OCI-LY3 (cell line): Measurements from ENCODE around the gene SNX24.

ENCODE experiments used
- EZH2phosphoT487 ChIP-seq: fragments of 200-600 bp; shearing (Covaris generic); IDR thresholded peaks from 2 replicates; pipeline ENCODE4 v1.6.1; 2018; ENCODE audit warnings: antibody characterized with exemption, mixed run types, low read depth
- TF ChIP-seq, protein P1 (sequence below): fragments of 200-600, 300-600 bp; sonication (generic); IDR thresholded peaks from 2 replicates; pipeline ENCODE4 v1.5.1; 2014; ENCODE audit warnings: antibody characterized with exemption, low read length, low read depth

DNA sequence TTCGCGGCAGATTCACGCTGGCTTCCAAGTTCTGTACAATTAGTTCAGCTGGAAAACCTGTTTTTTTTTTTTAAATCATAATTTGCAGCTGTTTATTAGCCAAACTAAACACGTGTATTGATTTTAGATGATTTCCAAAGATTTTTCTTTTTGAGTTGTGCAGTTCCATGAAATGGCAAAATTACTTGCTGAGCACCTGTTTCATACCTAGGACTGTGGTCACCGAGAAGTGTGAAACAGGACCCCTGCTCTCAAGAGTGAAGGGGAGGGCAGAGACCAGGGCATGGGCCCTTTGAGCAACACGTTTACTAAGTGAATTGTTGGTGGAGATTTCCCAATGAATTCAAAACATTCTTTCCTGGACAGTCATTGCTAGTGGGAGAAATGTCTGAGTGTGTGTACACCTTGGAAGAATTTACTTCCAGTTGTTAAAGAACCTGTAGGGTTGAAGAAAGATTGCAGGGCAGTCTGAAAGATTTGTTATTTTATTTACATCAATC is 688 bp downstream of the SNX24 start:
- TF ChIP-seq EZH2phosphoT487, result no peak
- TF ChIP-seq, protein P1, sequence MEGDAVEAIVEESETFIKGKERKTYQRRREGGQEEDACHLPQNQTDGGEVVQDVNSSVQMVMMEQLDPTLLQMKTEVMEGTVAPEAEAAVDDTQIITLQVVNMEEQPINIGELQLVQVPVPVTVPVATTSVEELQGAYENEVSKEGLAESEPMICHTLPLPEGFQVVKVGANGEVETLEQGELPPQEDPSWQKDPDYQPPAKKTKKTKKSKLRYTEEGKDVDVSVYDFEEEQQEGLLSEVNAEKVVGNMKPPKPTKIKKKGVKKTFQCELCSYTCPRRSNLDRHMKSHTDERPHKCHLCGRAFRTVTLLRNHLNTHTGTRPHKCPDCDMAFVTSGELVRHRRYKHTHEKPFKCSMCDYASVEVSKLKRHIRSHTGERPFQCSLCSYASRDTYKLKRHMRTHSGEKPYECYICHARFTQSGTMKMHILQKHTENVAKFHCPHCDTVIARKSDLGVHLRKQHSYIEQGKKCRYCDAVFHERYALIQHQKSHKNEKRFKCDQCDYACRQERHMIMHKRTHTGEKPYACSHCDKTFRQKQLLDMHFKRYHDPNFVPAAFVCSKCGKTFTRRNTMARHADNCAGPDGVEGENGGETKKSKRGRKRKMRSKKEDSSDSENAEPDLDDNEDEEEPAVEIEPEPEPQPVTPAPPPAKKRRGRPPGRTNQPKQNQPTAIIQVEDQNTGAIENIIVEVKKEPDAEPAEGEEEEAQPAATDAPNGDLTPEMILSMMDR, result no peak
